ENCODE results near the gene DNAH14. TPM values are rescaled to one million over a fixed set of nuclear protein-coding genes. Genes with fewer than 3 reads are reported as not detected.
"Not testable (repeated sequence)": the region's sequence is repeated elsewhere in the genome, so short reads cannot be mapped to it uniquely, and the experiment has no call there.

Gene DNAH14
- total RNA-seq, 2 experiments from 2014 or later: 0.55 TPM; not detected in 1

DNA sequence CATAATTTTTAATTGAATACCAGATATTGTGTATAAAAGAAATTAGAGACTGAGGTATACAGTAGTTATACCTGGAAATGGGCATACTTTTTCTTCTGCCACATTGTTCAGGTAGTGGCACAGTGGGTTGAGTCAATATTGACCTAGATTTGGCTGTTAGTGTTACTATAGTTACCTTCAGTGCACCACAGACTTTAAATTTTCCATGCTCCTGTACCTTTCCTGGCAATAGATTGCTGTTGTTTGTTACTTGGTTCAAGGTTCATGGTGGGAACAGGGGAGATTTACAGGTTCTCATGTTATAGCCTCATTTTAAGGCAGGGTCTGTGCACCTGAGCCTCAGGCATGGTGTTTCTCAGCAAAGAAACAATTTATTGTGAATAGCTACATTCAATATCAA lies 279.7 kb downstream of the DNAH14 start:
- no peaks in the 10 kb centered on the region for H3K36me3 Mint-ChIP-seq
- ChIA-PET POLR2A (no interaction called here), CTCF (no interaction called here)
- intact Hi-C loops (cut with micrococcal nuclease): no loop called here
- H3K9me3 Mint-ChIP-seq: peaks cover 7% of the 10 kb centered on the region
- H3K27me3 Mint-ChIP-seq: peaks cover 13% of the 10 kb centered on the region
- H3K4me1 Mint-ChIP-seq (ENCODE audit: low read depth): no peaks in the 10 kb centered on the region
- no peak overlapping the region for H3K27ac Mint-ChIP-seq
- H3K4me3 Mint-ChIP-seq: no peak overlapping the region
- no peak for DNase-seq

DNA sequence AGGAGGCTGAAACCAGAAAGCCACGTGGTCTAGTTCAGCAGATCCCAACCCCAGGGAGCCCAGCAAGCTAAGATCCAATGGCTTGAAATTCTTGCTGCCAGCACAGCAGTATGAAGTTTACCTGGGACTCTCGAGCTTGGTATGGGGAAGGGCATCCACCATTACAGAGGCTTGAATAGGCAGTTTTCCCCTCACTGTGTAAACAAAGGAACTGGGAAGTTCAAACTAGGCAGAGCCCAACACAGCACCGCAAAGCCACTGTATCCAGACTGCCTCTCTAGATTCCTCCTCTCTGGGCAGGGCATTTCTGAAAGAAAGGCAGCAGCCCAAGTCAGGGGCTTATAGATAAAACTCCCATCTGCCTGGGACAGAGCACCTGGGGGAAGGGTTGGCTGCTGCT lies 280.7 kb downstream of the DNAH14 start:
- H3K27me3 Mint-ChIP-seq; H3K4me1 Mint-ChIP-seq (ENCODE audit: low read depth); DNase-seq; H3K27ac Mint-ChIP-seq; H3K4me3 Mint-ChIP-seq; H3K9me3 Mint-ChIP-seq; POLR2A ChIA-PET; H3K36me3 Mint-ChIP-seq; intact Hi-C loops (cut with micrococcal nuclease); CTCF ChIA-PET: not testable (repeated sequence)

DNA sequence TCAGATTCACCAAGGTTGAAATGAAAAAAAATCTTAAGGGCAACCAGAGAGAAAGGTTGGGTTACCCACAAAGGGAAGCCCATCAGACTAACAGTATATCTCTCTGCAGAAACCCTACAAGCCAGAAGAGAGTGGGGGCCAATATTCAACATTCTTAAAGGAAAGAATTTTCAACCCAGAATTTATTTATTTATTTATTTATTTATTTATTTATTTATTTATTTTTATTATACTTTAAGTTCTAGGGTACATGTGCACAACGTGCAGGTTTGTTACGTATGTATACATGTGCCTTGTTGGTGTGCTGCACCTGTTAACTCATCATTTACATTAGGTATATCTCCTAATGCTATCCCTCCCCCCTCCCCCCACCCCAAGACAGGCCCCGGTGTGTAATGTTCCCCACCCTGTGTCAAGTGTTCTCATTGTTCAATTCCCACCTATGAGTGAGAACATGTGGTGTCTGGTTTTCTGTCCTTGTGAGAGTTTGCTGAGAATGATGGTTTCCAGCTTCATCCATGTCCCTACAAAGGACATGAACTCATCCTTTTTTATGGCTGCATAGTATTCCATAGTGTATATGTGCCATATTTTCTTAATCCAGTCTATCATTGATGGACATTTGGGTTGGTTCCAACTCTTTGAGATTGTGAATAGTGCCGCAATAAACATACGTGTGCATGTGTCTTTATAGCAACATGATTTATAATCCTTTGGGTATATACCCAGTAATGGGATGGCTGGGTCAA lies 282.4 kb downstream of the DNAH14 start:
- CTCF ChIA-PET; DNase-seq; H3K27ac Mint-ChIP-seq; H3K4me1 Mint-ChIP-seq (ENCODE audit: low read depth); H3K4me3 Mint-ChIP-seq; H3K9me3 Mint-ChIP-seq; intact Hi-C loops (cut with micrococcal nuclease); POLR2A ChIA-PET; H3K36me3 Mint-ChIP-seq: not testable (repeated sequence)
- peaks cover 13% of the 10 kb centered on the region for H3K27me3 Mint-ChIP-seq

DNA sequence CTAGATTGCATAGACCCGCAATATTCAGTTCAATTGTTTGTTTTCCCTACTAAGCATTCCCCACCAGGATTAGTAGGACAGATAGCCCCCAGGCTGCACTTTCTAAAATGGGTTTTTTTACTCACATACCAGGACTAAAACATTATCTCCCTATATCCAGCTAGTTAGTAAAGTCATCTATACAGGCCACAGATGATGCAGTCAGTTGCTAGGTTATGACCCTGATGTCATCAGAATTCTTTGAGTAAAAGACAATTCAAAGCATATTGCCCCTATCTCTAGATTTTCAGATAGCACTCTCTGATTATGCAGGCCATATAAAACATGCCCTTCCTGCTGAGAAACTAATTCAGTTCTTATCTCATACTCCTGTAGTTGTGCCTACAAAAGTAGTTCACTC lies 294.8 kb downstream of the DNAH14 start:
- H3K36me3 Mint-ChIP-seq: no peaks in the 10 kb centered on the region
- no peak overlapping the region for H3K27ac Mint-ChIP-seq
- intact Hi-C loops (cut with micrococcal nuclease): no loop called here
- H3K27me3 Mint-ChIP-seq: no peaks in the 10 kb centered on the region
- ChIA-PET CTCF (no interaction called here), POLR2A (no interaction called here)
- H3K4me1 Mint-ChIP-seq (ENCODE audit: low read depth): no peaks in the 10 kb centered on the region
- no peak overlapping the region for H3K4me3 Mint-ChIP-seq
- no peaks in the 10 kb centered on the region for H3K9me3 Mint-ChIP-seq
- no peak for DNase-seq

DNA sequence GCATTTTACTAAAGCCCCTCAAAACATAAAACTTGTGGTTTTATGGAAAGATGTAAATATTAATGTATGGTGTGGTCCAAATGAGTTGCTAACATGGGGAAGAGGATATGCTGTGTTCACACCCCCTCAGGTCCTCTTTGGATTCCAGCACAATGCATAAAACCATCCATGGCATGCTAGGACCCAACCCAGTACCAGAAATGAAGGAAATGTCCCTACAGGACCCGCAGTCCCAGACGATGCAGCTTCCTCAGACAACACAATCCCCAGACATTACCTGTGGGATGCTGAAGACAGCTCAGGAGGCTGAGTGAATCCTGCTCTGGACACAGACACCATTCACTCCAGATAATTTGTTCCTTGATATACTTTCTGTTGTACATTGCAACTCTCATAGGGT lies 296.2 kb downstream of the DNAH14 start:
- Mint-ChIP-seq H3K27me3 (no peaks in the 10 kb centered on the region), H3K4me3 (no peak overlapping the region), H3K4me1 (ENCODE audit: low read depth) (no peaks in the 10 kb centered on the region), H3K27ac (no peak overlapping the region), H3K9me3 (no peaks in the 10 kb centered on the region), H3K36me3 (no peaks in the 10 kb centered on the region)
- DNase-seq: no peak
- intact Hi-C loops (cut with micrococcal nuclease): no loop called here
- CTCF ChIA-PET: no interaction called here
- POLR2A ChIA-PET: no interaction called here

DNA sequence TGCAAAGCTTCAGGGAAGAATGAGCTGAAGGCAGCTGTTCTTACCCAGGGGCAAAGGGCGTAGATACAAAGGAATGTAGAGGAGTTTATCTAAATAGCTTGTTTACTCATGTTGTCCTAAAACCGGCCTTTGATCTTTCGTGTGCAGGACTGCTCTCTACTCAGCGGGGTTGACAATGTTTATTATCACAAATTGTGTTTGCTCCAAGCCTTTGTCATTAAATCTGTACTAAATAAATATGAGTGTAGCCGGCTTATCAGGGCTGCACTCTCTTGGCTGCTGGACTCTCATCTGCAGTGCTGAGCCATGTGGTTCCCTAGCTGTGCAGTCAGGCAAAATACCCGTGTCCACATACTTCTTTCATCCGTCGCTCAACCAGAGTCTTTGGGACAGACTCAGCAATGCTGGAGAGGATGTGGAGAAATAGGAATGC lies 299.4 kb downstream of the DNAH14 start:
- ChIA-PET POLR2A (no interaction called here), CTCF (no interaction called here)
- H3K36me3 Mint-ChIP-seq: no peaks in the 10 kb centered on the region
- no peak overlapping the region for H3K27ac Mint-ChIP-seq
- no peaks in the 10 kb centered on the region for H3K9me3 Mint-ChIP-seq
- H3K4me1 Mint-ChIP-seq (ENCODE audit: low read depth): no peaks in the 10 kb centered on the region
- no peak for DNase-seq
- intact Hi-C loops (cut with micrococcal nuclease): no loop called here
- no peaks in the 10 kb centered on the region for H3K27me3 Mint-ChIP-seq
- H3K4me3 Mint-ChIP-seq: no peak overlapping the region

DNA sequence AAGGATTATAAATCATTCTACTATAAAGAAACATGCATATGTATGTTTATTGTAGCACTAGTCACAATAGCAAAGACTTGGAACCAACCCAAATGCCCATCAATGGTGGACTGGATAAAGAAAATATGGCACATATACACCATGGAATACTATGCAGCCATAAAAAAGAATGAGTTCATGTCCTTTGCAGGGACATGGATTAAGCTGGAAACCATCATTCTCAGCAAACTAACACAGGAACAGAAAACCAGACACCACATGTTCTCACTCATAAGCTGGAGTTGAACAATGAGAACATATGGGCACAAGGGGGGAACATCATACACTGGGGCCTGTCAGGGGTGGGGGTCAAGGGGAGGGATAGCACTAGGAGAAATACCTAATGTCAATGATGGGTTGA lies 300.0 kb downstream of the DNAH14 start:
- H3K36me3 Mint-ChIP-seq; H3K27ac Mint-ChIP-seq; intact Hi-C loops (cut with micrococcal nuclease); H3K9me3 Mint-ChIP-seq; POLR2A ChIA-PET; DNase-seq; H3K4me3 Mint-ChIP-seq; H3K27me3 Mint-ChIP-seq; H3K4me1 Mint-ChIP-seq (ENCODE audit: low read depth); CTCF ChIA-PET: not testable (repeated sequence)

DNA sequence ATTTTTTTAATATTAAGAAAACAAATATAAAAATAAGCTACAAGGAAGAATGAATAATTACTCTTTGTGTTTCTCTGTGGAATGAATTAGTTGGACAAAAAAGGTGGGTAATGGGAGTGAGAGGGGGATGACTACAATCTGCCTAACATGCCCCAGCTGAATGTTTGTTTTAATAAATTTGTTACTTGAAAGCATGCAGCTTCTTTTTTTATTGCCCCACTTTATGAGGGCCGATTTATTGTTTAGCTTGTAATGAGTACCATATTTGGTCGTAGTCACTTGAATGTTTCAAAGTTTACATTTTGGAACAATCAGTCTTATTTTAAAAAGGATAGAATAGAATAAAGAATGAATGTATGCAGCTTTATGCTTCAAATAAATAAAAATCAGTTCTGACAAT lies 301.0 kb downstream of the DNAH14 start:
- Mint-ChIP-seq H3K9me3 (no peaks in the 10 kb centered on the region), H3K27me3 (no peaks in the 10 kb centered on the region), H3K27ac (no peak overlapping the region), H3K4me1 (ENCODE audit: low read depth) (no peaks in the 10 kb centered on the region), H3K36me3 (no peaks in the 10 kb centered on the region), H3K4me3 (no peak overlapping the region)
- POLR2A ChIA-PET: no interaction called here
- intact Hi-C loops (cut with micrococcal nuclease): no loop called here
- DNase-seq: no peak
- CTCF ChIA-PET: no interaction called here

DNA sequence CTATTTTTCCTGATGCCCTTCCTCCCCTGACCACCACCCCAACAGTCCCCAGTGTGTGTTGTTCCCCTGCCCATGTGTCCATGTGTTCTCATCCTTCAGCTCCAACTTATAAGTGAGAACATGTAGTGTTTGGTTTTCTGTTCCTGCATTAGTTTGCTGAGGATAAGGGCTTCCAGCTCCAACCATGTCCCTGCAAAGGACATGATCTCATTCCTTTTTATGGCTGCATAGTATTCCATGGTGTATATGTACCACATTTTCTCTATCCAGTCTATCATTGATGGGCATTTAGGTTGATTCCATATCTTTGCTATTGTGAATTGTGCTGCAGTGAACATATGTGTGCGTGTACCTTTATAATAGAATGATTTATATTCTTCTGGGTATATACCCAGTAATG lies 303.5 kb downstream of the DNAH14 start:
- CTCF ChIA-PET: interaction anchor here (0.6 kb wide), 1 partner anchor 8 kb away, joined by 3 read pairs; no protein-coding TSS in a partner anchor
- H3K9me3 Mint-ChIP-seq; H3K27ac Mint-ChIP-seq; H3K4me1 Mint-ChIP-seq (ENCODE audit: low read depth); H3K27me3 Mint-ChIP-seq; POLR2A ChIA-PET; H3K36me3 Mint-ChIP-seq; H3K4me3 Mint-ChIP-seq; intact Hi-C loops (cut with micrococcal nuclease); DNase-seq: not testable (repeated sequence)

DNA sequence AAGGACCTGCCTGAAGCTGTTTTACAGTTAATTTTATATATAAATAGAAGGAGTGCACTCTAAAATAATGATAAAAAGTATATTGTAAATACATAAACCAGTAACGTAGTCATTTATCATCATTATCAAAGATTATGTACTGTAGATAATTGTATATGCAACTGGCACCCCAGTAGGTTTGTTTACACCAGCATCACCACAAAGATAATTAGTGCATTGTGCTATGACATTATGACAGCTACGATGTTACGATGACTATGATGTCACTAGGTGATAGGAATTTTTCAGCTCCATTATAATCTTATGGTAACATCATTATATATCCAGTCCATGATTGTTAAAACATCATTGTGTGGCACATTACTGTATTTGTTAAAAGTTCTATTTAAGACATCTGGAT lies 313.1 kb downstream of the DNAH14 start:
- POLR2A ChIA-PET: no interaction called here
- peaks cover 20% of the 10 kb centered on the region for H3K27me3 Mint-ChIP-seq
- intact Hi-C loops (cut with micrococcal nuclease): no loop called here
- H3K27ac Mint-ChIP-seq: no peak overlapping the region
- H3K4me3 Mint-ChIP-seq: no peak overlapping the region
- CTCF ChIA-PET: no interaction called here
- no peak for DNase-seq
- H3K36me3 Mint-ChIP-seq: no peaks in the 10 kb centered on the region
- no peaks in the 10 kb centered on the region for H3K4me1 Mint-ChIP-seq (ENCODE audit: low read depth)
- H3K9me3 Mint-ChIP-seq: peaks cover 6% of the 10 kb centered on the region

DNA sequence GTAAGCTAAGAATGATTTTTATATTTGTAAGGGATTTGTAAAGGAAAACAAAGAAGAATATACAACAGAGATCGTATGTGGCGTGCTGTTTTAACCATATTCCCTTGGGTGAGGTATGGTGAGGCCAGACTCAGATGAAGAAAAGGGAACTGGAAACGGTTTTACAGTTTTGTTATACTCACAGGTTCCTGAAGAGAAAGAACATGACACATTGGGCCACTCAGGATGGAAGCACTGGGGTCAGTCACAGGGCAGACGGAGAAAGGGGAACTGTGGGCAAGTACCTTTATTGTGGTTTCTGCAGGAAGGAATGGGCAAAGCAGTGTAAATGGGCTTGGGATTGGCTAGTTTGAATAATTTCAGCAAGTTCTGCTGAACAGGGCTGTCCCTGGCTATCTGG lies 321.0 kb downstream of the DNAH14 start:
- Mint-ChIP-seq H3K36me3 (no peaks in the 10 kb centered on the region), H3K4me1 (ENCODE audit: low read depth) (no peaks in the 10 kb centered on the region), H3K9me3 (no peaks in the 10 kb centered on the region), H3K27me3 (peaks cover 14% of the 10 kb centered on the region), H3K27ac (no peak overlapping the region), H3K4me3 (no peak overlapping the region)
- CTCF ChIA-PET: no interaction called here
- POLR2A ChIA-PET: no interaction called here
- no peak for DNase-seq
- intact Hi-C loops (cut with micrococcal nuclease): no loop called here

DNA sequence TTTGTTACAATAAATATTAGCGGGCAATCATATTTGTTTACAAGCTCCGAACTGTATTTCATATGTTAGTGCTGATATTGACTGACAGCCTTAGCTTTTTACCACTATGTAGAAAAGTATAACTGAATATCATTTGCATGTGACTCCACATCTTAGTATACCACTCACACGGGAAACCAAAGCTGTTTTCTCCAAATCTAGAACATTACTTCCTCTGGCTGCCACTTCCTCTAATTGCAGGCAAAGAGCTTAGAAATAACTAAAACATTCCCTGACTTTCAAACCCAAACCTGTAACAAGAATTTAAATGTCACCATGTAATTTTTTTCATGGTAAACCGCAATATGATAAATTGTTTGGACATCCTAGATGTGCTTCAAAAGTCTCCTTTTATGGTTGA lies 323.7 kb downstream of the DNAH14 start:
- no peaks in the 10 kb centered on the region for H3K36me3 Mint-ChIP-seq
- no peak for DNase-seq
- intact Hi-C loops (cut with micrococcal nuclease): no loop called here
- H3K27me3 Mint-ChIP-seq: peaks cover 8% of the 10 kb centered on the region
- CTCF ChIA-PET: no interaction called here
- H3K27ac Mint-ChIP-seq: no peak overlapping the region
- H3K4me1 Mint-ChIP-seq (ENCODE audit: low read depth): no peaks in the 10 kb centered on the region
- POLR2A ChIA-PET: no interaction called here
- H3K9me3 Mint-ChIP-seq: no peaks in the 10 kb centered on the region
- H3K4me3 Mint-ChIP-seq: no peak overlapping the region

DNA sequence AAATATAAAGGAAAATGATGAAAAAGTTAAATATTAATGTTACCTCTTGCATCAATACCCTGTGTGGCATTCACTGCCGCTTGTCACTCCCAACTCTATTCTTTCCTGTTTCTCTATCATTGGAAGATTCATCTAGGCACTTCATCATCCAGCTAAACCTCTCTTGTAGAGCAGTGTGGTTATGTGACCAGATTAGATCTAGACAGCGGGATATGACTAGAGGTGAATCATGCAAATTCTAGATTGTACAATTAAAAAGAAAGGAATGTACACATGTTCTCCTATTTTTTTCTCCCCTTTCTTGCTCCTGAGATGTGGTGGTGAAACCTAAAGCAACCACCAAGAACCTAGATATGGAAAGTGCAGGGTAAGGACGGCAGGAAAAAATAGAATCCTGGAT lies 324.3 kb downstream of the DNAH14 start:
- POLR2A ChIA-PET: no interaction called here
- intact Hi-C loops (cut with micrococcal nuclease): no loop called here
- H3K27me3 Mint-ChIP-seq: peaks cover 7% of the 10 kb centered on the region
- H3K27ac Mint-ChIP-seq: no peak overlapping the region
- H3K36me3 Mint-ChIP-seq: no peaks in the 10 kb centered on the region
- H3K4me3 Mint-ChIP-seq: no peak overlapping the region
- no peaks in the 10 kb centered on the region for H3K9me3 Mint-ChIP-seq
- CTCF ChIA-PET: no interaction called here
- DNase-seq: no peak
- H3K4me1 Mint-ChIP-seq (ENCODE audit: low read depth): no peaks in the 10 kb centered on the region
